ENCODE data around the gene EPN1.
"Not testable (repeated sequence)": the region's sequence is repeated elsewhere in the genome, so short reads cannot be mapped to it uniquely, and the experiment has no call there.

EPN1 gene

DNA sequence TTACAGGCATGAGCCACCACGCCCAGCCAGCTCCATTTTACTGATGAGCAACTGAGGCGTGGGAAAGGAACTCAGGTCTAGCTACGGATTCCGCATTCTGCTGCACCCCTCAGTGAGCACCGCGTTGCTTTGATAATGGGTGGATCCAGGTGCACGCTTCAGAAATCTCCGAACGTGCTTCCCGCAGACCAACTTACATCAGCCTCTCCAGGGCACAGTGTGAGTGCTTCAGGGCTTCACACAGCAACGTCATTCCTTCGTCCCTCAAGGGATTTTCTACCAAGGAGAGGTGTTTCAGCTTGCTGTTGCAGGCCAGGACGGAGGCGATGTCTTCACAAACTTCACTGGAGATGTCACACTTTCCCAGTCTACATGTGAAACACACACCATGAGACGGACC is 41.5 kb downstream of the EPN1 start:
- in situ Hi-C loops (cut with HindIII; ENCODE audit: low sequenced_read_pairs): no loop called here

DNA sequence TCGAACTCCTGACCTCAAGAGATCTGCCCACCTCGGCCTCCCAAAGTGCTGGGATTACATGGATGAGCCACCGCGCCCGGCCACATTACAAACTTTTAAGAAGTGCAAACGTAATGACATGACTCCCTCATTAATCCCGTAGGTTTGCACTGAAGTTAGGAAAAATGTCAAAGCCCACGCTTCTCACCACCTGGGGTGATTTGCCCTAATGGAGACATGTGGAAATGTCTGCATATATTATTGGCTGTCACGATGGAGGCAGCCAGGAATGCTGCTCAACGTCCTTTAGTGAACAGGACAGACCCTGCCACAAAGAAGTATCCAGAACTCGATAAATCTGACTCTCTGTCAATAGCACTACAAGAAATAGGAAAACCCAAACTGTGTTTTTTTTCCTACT is 42.2 kb downstream of the EPN1 start:
- in situ Hi-C loops (cut with HindIII; ENCODE audit: low sequenced_read_pairs): no loop called here

DNA sequence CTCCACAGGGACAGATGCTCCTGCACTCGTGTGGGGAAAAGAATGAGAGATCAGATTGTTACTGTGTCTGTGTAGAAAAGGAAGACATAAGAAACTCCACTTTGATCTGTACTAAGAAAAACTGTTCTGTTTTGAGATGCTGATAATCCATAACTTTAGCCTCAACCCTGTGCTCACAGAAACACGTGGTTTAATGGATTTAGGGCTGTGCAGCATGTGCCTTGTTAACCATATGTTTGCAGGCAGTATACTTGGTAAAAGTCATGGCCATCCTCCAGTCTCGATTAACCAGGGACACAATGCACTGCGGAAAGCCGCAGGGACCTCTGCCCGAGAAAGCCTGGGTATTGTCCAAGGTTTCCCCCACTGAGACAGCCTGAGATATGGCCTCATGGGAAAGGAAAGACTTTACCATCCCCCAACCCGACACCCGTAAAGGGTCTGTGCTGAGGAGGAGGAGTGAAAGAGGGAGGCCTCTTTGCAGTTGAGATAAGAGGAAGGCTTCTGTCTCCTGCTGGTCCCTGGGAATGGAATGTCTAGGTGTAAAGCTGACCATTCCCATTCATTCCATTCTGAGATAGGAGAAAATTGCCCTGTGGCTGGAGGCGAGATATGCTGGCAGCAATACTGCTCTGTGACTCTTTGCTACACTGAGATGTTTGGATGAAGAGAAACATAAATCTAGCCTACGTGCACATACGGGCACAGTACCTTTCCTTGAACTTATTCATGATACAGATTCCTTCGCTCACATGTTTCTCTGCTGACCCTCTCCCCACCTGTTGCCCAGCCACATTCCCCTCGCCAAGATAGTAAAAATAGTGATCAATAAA is 43.1 kb downstream of the EPN1 start:
- in situ Hi-C loops (cut with HindIII; ENCODE audit: low sequenced_read_pairs): not testable (repeated sequence)

DNA sequence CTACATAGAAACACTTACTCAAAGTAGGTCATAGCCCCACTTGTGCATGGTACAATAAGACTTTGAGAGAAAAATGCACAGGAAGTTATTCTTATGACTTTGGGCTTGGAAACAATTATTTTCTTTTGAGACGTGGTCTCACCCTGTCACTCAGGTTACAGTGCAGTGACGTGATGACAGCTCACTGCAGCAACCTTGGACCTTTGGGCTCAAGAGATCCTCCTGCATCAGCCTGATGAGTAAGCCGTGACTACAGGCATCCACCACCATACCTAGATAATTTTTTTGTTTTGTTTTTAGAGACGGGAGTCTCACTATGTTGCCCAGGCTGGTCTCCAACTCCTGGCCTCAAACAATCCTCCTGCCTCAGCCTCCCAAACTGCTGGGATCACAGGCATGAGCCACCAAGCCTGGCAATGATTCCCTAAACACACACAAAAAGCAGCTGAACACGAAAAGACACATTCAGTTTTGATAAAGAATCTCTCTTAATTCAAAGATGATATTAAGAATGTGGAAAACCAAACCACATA is 45.3 kb downstream of the EPN1 start:
- in situ Hi-C loops (cut with HindIII; ENCODE audit: low sequenced_read_pairs): no loop called here

DNA sequence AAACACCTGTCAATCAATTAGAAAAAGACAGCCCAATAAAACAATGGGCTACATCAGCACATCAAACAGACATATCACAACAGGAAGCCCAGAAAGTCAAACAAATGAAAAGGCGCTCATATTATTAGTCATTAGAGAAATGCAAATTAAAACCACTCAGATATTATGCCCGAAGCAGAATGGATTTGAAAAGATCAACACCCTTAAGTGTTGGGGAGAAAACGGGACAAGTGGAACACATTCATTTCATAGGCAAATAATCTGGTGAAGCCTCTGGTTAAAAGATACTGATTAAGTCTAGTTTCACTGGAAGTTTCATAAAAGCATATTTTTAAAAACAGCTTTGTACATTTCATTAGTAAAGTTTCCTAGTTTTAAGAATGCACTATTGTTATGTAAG is 45.8 kb downstream of the EPN1 start:
- in situ Hi-C loops (cut with HindIII; ENCODE audit: low sequenced_read_pairs): no loop called here

DNA sequence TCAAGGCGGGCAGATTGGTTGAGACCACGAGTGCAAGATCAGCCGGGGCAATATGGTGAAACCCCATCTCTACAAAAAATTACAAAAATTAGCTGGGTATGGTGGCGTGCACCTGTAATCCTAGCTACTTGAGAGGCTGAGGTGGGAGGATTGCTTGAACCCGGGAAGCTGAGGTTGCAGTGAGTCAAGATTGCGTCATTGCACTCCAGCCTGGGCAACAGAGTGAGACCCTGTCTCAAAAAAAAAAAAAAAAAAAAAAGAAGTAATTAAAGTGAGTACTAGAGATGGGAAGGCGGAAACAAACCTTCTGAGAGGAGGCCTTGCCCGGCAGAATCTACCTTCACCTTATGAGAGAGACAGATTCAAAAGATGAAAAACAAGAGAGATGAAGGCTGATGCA is 48.5 kb downstream of the EPN1 start:
- in situ Hi-C loops (cut with HindIII; ENCODE audit: low sequenced_read_pairs): no loop called here

DNA sequence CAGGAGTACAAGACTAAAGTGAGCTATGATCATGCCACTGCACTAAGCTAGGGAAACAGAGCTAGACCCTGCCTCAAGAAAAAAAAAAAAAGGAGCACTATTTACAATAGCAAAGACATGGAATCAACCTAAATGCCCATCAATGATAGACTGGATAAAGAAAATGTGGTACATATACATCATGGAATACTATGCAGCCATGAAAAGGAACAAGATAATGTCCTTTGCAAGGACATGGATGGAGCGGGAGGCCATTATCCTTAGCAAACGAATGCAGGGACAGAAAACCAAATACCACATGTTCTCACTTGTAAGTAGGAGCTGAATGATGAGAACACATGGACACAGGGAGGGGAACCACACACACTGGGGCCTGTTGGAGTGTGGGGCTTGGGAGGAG is 55.4 kb downstream of the EPN1 start:
- in situ Hi-C loops (cut with HindIII; ENCODE audit: low sequenced_read_pairs): not testable (repeated sequence)

DNA sequence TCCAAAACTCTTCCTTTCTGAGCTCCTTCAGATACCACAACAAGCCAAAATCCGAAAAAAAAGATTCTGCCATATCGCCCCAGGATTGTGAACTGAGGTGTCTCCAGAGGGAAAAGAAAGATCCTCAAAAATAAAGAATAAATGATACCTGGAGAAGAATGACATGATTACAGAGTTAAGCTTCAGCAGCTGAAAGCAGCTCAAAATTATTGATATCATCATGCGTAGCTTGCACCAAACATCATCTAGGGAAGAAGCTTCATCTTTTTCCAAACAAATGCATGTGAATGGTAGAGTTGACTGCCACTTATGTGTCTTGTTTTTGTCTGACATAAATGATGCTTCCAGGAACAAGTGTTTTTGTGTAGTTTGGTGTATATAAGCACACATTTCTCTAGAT is 63.3 kb downstream of the EPN1 start, which contains the start of gene NLRP9:
TSS of gene NLRP9 (minus strand) at position 101 of the 400 bp plus-strand sequence. CDS start at position 73, 28 bp downstream.
- in situ Hi-C loops (cut with HindIII; ENCODE audit: low sequenced_read_pairs): no loop called here

DNA sequence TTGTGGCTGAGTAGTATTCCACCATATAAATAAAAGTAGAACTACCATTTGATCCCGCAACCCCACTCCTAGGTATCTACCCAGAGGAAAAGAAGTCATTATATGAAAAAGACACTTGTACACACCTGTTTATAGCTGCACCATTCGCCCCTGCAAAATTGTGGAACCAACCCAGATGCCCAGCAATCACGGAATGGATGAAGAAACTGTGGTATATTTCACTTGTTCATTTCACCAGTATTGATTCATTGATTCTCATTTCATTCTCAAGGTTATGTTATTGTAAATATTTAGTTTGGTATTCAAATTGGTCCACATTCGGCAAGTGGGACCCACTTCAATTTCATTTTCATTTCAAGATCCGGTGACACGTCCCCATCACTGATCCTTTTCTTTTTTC is 75.7 kb downstream of the EPN1 start:
- in situ Hi-C loops (cut with HindIII; ENCODE audit: low sequenced_read_pairs): no loop called here

DNA sequence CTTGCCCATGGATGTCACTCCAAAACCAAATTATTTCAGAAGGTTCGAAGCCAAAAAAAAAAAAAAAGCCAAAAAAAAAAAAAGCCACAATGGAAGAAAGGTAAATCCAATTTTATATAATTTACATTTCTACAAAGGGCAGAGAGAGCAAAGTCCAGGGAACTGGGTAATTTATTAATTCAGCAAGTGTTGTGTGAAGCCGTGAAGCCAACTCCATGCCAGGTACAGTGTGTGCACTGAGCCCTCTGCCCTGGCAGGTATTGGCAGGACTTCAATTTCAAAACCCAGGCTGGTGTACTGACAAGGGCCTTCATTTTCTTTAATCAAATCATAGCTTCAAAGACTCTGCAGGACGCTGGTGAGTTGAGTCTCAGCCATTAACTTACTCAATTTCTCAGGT is 78.4 kb downstream of the EPN1 start:
- in situ Hi-C loops (cut with HindIII; ENCODE audit: low sequenced_read_pairs): no loop called here

DNA sequence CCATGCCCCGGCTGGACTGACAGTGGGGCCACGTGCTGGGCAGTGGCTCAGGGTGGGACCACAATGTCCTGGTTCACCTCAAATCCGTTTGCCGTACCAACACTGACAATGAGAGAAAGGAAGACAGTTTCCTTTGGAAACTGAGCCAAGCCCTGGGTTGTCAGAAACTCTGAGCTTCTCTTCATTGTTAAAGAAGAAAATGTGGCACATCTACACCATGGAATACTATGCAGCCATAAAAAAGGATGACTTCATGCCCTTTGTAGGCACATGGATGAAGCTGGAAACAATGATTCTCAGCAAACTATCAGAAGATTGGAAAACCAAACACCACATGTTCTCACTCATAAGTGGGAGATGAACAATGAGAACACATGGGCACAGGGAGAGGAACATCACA is 81.8 kb downstream of the EPN1 start:
- in situ Hi-C loops (cut with HindIII; ENCODE audit: low sequenced_read_pairs): not testable (repeated sequence)

DNA sequence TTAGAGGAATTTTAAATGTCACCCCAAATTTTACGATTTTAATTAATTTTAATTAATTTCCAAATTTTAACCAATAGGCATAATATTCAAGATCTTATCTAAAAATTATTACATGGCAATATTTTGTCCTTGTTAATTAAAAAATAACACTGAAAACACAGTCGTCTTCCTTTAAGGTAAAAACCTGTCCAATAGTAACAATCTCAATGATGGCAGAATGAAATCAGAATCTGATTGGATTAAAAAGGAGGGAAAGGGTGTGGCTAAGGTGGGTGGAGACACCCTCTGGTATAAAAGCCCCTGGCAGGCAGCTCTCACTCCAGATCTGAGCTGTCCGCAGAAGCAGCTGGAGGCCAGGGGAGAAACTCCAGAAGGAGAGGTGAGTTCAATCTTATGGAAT is 83.8 kb downstream of the EPN1 start, which contains the start of gene RFPL4A:
TSS of gene RFPL4A (plus strand) at position 301 of the 400 bp plus-strand sequence. CDS start 2,704 bp downstream, outside the sequence.
- in situ Hi-C loops (cut with HindIII; ENCODE audit: low sequenced_read_pairs): not testable (repeated sequence)
